Smooth muscle cell (in vitro differentiated cells): ENCODE results near the gene CNTN2. TPM values are rescaled to one million over a fixed set of nuclear protein-coding genes. Genes with fewer than 3 reads are reported as not detected.

Experiments
- DNase-seq: peaks from one replicate; lab custom pipeline; 2025; ENCODE audit not compliant: unreplicated experiment; lab: John Stamatoyannopoulos, UW
- H2AFZ ChIP-seq: fragments of 200-600 bp; sonication (generic); 2 replicates; pipeline ENCODE4 v1.6.0; 2016; ENCODE audit warnings: antibody characterized with exemption, low read depth, mild to moderate bottlenecking
- H3F3A ChIP-seq: fragments of 200-600 bp; sonication (generic); 2 replicates; pipeline ENCODE4 v1.6.0; 2017; ENCODE audit warnings: antibody characterized with exemption, low read depth
- H3K27ac ChIP-seq: fragments of 200-600 bp; sonication (generic); 2 replicates; pipeline ENCODE4 v1.5.1; 2016; ENCODE audit warnings: low read depth, mild to moderate bottlenecking
- H3K27me3 ChIP-seq: fragments of 200-600 bp; sonication (generic); 2 replicates; pipeline ENCODE4 v1.6.1; 2016; ENCODE audit warnings: low read depth, mild to moderate bottlenecking
- H3K36me3 ChIP-seq: fragments of 200-600 bp; sonication (generic); 2 replicates; pipeline ENCODE4 v1.5.1; 2016; ENCODE audit warnings: low read depth
- H3K4me1 ChIP-seq: fragments of 200-600 bp; sonication (generic); 2 replicates; pipeline ENCODE4 v1.5.1; 2016; ENCODE audit warnings: low read depth
- H3K4me2 ChIP-seq: fragments of 200-600 bp; sonication (generic); 2 replicates; pipeline ENCODE4 v1.6.0; 2016; ENCODE audit warnings: mild to moderate bottlenecking
- H3K4me3 ChIP-seq: fragments of 200-600 bp; sonication (generic); 2 replicates; pipeline ENCODE4 v1.5.1; 2016; ENCODE audit warnings: mild to moderate bottlenecking
- H3K79me2 ChIP-seq: fragments of 200-600 bp; sonication (generic); 2 replicates; pipeline ENCODE4 v1.6.0; 2016; ENCODE audit warnings: low read depth, mild to moderate bottlenecking
- H3K9ac ChIP-seq: fragments of 200-600 bp; sonication (generic); 2 replicates; pipeline ENCODE4 v1.6.0; 2016; ENCODE audit warnings: low read depth
- H3K9me3 ChIP-seq: fragments of 200-600 bp; sonication (generic); replicated peaks from 2 replicates; pipeline ENCODE4 v1.5.1; 2016; ENCODE audit warnings: low read depth
- H4K20me1 ChIP-seq: fragments of 200-600 bp; sonication (generic); 2 replicates; pipeline ENCODE4 v1.6.0; 2016; ENCODE audit warnings: low read depth
- WGBS: methylation state at CpG from one replicate; pipeline ENCODE4 v1.1.7; 2016; ENCODE audit warnings: low lambda C conversion rate; 5-methylcytosine and 5-hydroxymethylcytosine counted together
- polyA plus RNA-seq: library from polyadenylated mRNA; unstranded; fragments of >200 nt; fragmentation: Nextera tagmentation; extraction: Ambion mirVana; gene quantifications from 2 replicates; pipeline ENCODE4 v1.2.1, GENCODE V29; 2016
- total RNA-seq: library from RNA; depleted of rRNA; stranded (reverse); fragments of >200 nt; gene quantifications from 2 replicates; pipeline ENCODE4 v1.2.3, GENCODE V29; 2014
- TF ChIP-seq, protein P1 (sequence below): fragments of 200-600 bp; sonication (generic); IDR thresholded peaks from 2 replicates; pipeline ENCODE4 v1.5.1; 2017; ENCODE audit warnings: borderline replicate concordance, mild to moderate bottlenecking, antibody characterized with exemption; ENCODE audit not compliant: insufficient read depth, poor library complexity, severe bottlenecking

Gene CNTN2
- total and polyA plus RNA-seq, 2 experiments from 2014 or later, result not detected

DNA sequence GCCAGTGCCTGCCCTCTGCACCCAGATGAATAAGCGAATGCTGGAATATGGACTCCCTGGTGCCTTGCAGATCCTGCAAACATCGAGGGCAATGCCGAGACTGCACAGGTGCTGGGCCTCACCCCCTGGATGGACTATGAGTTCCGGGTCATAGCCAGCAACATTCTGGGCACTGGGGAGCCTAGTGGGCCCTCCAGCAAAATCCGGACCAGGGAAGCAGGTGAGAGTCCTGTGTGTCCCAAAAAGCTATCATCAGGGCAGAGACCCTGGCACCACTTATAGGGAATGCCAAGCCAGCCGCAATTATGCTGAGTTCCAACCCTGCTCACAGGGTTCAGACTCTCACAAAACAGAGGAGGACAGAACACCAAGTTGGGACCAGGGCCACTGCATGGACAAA is 24.0 kb downstream of the CNTN2 start:
- no peaks in the 10 kb centered on the region for H3K36me3 ChIP-seq
- H3K4me1 ChIP-seq, result no peaks in the 10 kb centered on the region
- H3K27ac ChIP-seq, result no peak overlapping the region
- H3K4me2 ChIP-seq, result no peak overlapping the region
- 92% methylated on average over 6 of the region's 6 CpGs for WGBS
- H3K9ac ChIP-seq, result no peak overlapping the region
- no peak for DNase-seq
- H3K4me3 ChIP-seq, result no peak overlapping the region
- no peaks in the 10 kb centered on the region for H3K9me3 ChIP-seq
- TF ChIP-seq, protein P1, sequence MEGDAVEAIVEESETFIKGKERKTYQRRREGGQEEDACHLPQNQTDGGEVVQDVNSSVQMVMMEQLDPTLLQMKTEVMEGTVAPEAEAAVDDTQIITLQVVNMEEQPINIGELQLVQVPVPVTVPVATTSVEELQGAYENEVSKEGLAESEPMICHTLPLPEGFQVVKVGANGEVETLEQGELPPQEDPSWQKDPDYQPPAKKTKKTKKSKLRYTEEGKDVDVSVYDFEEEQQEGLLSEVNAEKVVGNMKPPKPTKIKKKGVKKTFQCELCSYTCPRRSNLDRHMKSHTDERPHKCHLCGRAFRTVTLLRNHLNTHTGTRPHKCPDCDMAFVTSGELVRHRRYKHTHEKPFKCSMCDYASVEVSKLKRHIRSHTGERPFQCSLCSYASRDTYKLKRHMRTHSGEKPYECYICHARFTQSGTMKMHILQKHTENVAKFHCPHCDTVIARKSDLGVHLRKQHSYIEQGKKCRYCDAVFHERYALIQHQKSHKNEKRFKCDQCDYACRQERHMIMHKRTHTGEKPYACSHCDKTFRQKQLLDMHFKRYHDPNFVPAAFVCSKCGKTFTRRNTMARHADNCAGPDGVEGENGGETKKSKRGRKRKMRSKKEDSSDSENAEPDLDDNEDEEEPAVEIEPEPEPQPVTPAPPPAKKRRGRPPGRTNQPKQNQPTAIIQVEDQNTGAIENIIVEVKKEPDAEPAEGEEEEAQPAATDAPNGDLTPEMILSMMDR, result no peak
- H3F3A ChIP-seq, result no peaks in the 10 kb centered on the region
- H3K79me2 ChIP-seq, result no peaks in the 10 kb centered on the region
- no peaks in the 10 kb centered on the region for H4K20me1 ChIP-seq
- no peaks in the 10 kb centered on the region for H3K27me3 ChIP-seq
- H2AFZ ChIP-seq, result no peak overlapping the region

DNA sequence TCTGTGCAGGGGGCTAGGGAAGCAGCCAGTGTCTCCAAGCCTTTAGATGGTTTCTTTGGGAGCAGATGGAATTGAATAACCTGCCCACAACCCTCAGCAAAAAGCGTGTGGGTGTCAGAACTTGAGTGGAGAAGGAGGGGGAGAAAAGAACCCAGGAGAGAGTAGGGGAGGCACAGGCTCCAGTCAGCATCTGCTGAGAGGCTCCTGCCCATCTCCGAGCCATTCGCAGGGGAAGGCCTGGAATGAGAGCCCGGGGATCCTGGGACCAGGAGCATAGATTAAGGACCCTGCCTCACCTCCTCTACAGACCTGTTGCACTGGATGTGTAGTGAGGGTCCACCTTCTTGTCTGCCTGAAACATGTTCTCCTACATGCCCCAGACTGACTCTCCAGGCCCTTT is 25.0 kb downstream of the CNTN2 start:
- H3K9me3 ChIP-seq, result no peaks in the 10 kb centered on the region
- no peaks in the 10 kb centered on the region for H3F3A ChIP-seq
- H2AFZ ChIP-seq, result no peak overlapping the region
- no peaks in the 10 kb centered on the region for H3K79me2 ChIP-seq
- no peaks in the 10 kb centered on the region for H3K27me3 ChIP-seq
- 93% methylated on average over 4 of the region's 4 CpGs for WGBS
- H3K27ac ChIP-seq, result no peak overlapping the region
- H3K36me3 ChIP-seq, result no peaks in the 10 kb centered on the region
- no peaks in the 10 kb centered on the region for H4K20me1 ChIP-seq
- H3K4me3 ChIP-seq, result no peak overlapping the region
- H3K4me1 ChIP-seq, result no peaks in the 10 kb centered on the region
- H3K9ac ChIP-seq, result no peak overlapping the region
- DNase-seq, result no peak
- no peak overlapping the region for H3K4me2 ChIP-seq
- TF ChIP-seq, protein P1, result no peak

DNA sequence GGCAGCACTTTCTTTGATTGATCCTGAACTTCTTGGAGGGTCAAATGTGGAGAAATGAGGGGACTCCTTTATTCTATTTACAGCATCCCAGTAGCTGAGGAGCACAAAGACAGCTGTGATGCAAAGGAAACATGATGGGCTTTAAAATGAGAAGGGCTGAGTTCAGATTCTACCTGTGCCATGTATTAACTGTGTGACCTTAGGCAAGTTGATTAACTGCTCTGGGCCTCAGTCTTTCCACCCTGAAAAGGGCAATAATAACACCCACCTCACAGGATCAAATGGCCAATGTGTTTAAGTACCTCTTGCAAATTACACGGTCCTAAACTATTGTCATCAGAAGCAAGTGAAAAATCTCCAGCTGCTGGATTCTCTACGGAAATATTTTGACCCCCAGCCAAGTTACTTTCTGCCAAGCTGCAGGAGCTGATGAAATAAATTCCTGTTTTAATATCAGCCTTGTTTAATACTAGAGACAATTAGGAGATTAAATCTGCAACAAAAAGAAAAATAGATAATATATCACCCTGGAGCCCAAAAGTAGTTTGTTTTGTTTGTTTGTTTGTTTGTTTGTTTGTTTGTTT is 25.5 kb downstream of the CNTN2 start:
- no peaks in the 10 kb centered on the region for H3K27me3 ChIP-seq
- 88% methylated on average over 2 of the region's 2 CpGs for WGBS
- no peaks in the 10 kb centered on the region for H4K20me1 ChIP-seq
- no peak overlapping the region for H2AFZ ChIP-seq
- no peaks in the 10 kb centered on the region for H3K79me2 ChIP-seq
- H3K4me1 ChIP-seq, result no peaks in the 10 kb centered on the region
- TF ChIP-seq, protein P1, result no peak
- H3K36me3 ChIP-seq, result no peaks in the 10 kb centered on the region
- no peak for DNase-seq
- H3K4me2 ChIP-seq, result no peak overlapping the region
- H3K9ac ChIP-seq, result no peak overlapping the region
- no peak overlapping the region for H3K4me3 ChIP-seq
- H3F3A ChIP-seq, result no peaks in the 10 kb centered on the region
- no peak overlapping the region for H3K27ac ChIP-seq
- H3K9me3 ChIP-seq, result no peaks in the 10 kb centered on the region

DNA sequence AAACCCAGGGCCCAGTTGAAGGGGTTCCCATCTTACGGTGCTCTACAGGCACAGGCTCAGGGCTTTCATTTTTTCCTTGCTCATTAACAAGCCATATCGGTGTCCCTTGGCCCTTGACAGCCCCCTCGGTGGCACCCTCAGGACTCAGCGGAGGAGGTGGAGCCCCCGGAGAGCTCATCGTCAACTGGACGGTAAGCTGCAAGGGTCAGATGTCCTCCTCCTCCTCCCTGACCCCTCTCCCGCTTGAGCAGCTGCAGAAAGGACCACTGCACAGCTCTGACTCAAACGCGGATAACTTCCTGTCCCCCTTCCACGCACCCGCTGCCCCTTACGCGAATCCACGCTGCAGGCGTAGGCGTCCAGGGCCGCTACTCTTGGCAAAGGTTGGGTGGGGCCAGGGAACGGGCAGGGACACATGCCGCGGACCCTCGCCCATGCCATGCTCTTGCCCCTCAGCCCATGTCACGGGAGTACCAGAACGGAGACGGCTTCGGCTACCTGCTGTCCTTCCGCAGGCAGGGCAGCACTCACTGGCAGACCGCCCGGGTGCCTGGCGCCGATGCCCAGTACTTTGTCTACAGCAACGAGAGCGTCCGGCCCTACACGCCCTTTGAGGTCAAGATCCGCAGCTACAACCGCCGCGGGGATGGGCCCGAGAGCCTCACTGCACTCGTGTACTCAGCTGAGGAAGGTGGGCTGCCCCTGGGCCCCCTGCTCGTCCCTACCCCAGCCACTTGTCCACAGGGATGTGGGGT is 26.5 kb downstream of the CNTN2 start:
- WGBS, result 93% methylated on average over 42 of the region's 42 CpGs
- Histone ChIP-seq H3K4me2 (no peak overlapping the region), H3K27ac (no peak overlapping the region), H2AFZ (no peak overlapping the region), H3K36me3 (no peaks in the 10 kb centered on the region), H3K9ac (no peak overlapping the region), H3K27me3 (no peaks in the 10 kb centered on the region), H3K4me1 (no peaks in the 10 kb centered on the region), H3K9me3 (no peaks in the 10 kb centered on the region), H3K4me3 (no peak overlapping the region), H3K79me2 (no peaks in the 10 kb centered on the region), H3F3A (no peaks in the 10 kb centered on the region), H4K20me1 (no peaks in the 10 kb centered on the region)
- no peak for DNase-seq
- TF ChIP-seq, protein P1, result no peak
